CD4-positive, alpha-beta T cell treated with Interleukin-1 beta for 1 hour (primary cell): Measurements from ENCODE around the gene TMEM74B.
"Not testable (repeated sequence)": the region's sequence is repeated elsewhere in the genome, so short reads cannot be mapped to it uniquely, and the experiment has no call there.

Experiments
- DNase-seq, 2 donors: peaks; one replicate each; pipeline ENCODE4 v3.0.0-alpha.2; 2020 to 2022

Gene TMEM74B

GRCh38 chr20:1184638-1185315 is at the start of gene TMEM74B:
Gene TMEM74B (minus strand): TSS chr20:1184981. CDS start chr20:1183801, 1,180 bp downstream.
- DNase-seq = no peak

- no peak for DNase-seq
These were observed 47.7 kb upstream of the TMEM74B start for GRCh38 chr20:1232286-1233111.

- DNase-seq = no peak
These were observed 44.8 kb upstream of the TMEM74B start for GRCh38 chr20:1229541-1229940.

GRCh38 chr20:1225783-1226654 is 41.2 kb upstream of the TMEM74B start, which contains the start of gene RAD21L1:
Gene RAD21L1 (plus strand): TSS chr20:1226044. CDS start chr20:1228454, 2,410 bp downstream.
- DNase-seq = peak; percentile 75 to 79

GRCh38 chr20:1225263-1225782 is 40.5 kb upstream of the TMEM74B start:
- DNase-seq = no peak

GRCh38 chr20:1224205-1224890 is 39.6 kb upstream of the TMEM74B start:
- DNase-seq = no peak

GRCh38 chr20:1222750-1223149 is 38.0 kb upstream of the TMEM74B start:
- not testable (repeated sequence) for DNase-seq

GRCh38 chr20:1216527-1217427 is 32.0 kb upstream of the TMEM74B start:
- DNase-seq = not testable (repeated sequence)

- DNase-seq = peak in 1 of 2 donors; percentile 25
These were observed 30.8 kb upstream of the TMEM74B start for GRCh38 chr20:1215386-1216170.

GRCh38 chr20:1214838-1215261 is 30.1 kb upstream of the TMEM74B start:
- DNase-seq = no peak

- DNase-seq = peak; percentile 63 to 69
These were observed 28.0 kb upstream of the TMEM74B start for GRCh38 chr20:1212607-1213396.

- DNase-seq = no peak
These were observed 27.2 kb upstream of the TMEM74B start for GRCh38 chr20:1212023-1212422.

- DNase-seq = no peak
These were observed 25.7 kb upstream of the TMEM74B start for GRCh38 chr20:1210501-1210900.

GRCh38 chr20:1209447-1210387 is 24.9 kb upstream of the TMEM74B start:
- DNase-seq = no peak

- no peak for DNase-seq
These were observed 22.6 kb upstream of the TMEM74B start for GRCh38 chr20:1207293-1207878.

- no peak for DNase-seq
These were observed 21.8 kb upstream of the TMEM74B start for GRCh38 chr20:1206366-1207148.

- DNase-seq = no peak
These were observed 21.0 kb upstream of the TMEM74B start for GRCh38 chr20:1205802-1206201.
